ENCODE measurements around the gene LRCH4.

DNA sequence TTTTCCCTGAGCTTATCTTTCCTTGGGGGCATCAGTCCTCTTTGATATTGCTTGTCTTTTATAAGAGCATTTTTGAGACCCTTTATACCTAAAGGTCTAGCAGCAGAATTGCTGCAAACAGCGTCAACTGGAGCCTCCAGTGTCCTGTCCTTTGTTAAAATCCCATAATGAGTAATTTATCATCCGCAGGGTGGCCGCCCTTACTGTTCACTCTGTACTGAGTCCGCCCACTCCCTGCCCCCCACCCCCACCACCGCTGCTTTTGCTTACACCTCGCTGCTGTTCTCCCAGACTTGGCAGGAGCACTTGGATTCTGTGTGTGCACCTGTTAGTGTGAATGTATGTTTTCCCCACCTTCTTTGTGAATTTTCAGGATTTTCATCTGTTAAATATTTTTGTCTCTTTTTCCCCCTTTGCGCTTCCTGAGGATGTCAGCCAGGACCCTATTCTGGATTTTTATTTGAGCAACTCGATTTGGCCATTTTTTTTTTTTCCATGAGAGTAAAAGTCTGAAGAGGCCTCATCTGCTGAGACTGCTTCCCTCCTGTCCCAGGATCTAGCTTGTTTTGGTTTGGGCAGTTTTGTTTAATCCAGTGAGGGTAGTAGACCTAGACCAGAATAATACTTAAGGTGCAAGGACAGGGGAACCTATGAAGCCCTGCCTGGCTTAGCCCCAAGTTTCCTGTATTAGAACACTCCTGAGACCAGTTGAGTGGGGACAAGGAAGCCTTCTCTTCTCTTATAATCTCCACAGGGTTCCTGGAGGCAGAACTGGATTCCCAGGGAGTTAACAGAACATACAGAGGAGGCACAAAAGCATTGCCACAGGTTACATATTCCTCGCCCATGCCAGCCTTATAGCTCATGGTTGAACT lies 38.8 kb downstream of the LRCH4 start:
- TF ChIP-seq, protein P1, sequence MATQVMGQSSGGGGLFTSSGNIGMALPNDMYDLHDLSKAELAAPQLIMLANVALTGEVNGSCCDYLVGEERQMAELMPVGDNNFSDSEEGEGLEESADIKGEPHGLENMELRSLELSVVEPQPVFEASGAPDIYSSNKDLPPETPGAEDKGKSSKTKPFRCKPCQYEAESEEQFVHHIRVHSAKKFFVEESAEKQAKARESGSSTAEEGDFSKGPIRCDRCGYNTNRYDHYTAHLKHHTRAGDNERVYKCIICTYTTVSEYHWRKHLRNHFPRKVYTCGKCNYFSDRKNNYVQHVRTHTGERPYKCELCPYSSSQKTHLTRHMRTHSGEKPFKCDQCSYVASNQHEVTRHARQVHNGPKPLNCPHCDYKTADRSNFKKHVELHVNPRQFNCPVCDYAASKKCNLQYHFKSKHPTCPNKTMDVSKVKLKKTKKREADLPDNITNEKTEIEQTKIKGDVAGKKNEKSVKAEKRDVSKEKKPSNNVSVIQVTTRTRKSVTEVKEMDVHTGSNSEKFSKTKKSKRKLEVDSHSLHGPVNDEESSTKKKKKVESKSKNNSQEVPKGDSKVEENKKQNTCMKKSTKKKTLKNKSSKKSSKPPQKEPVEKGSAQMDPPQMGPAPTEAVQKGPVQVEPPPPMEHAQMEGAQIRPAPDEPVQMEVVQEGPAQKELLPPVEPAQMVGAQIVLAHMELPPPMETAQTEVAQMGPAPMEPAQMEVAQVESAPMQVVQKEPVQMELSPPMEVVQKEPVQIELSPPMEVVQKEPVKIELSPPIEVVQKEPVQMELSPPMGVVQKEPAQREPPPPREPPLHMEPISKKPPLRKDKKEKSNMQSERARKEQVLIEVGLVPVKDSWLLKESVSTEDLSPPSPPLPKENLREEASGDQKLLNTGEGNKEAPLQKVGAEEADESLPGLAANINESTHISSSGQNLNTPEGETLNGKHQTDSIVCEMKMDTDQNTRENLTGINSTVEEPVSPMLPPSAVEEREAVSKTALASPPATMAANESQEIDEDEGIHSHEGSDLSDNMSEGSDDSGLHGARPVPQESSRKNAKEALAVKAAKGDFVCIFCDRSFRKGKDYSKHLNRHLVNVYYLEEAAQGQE (IDR thresholded peaks at IDR 0.05; ENCODE audit: low read depth) = no peak
- no peak for TF ChIP-seq YY1 (IDR thresholded peaks at IDR 0.05; ENCODE audit: low read depth)
- no peak for TF ChIP-seq CREB1 (IDR thresholded peaks at IDR 0.05; ENCODE audit: low read depth)
